SHP77 (cell line): ENCODE measurements around the gene TPCN1.
"Not testable (repeated sequence)": the region's sequence is repeated elsewhere in the genome, so short reads cannot be mapped to it uniquely, and the experiment has no call there.

Experiments used
- DNase-seq, 2 experiments: peaks; one replicate each; lab custom pipeline; 2025; lab: John Stamatoyannopoulos, UW

The TPCN1 gene

GRCh38 chr12:113196990-113197389, 24.3 kb upstream of the TPCN1 start:
- DNase-seq = peak; percentile 59 to 72

DNA sequence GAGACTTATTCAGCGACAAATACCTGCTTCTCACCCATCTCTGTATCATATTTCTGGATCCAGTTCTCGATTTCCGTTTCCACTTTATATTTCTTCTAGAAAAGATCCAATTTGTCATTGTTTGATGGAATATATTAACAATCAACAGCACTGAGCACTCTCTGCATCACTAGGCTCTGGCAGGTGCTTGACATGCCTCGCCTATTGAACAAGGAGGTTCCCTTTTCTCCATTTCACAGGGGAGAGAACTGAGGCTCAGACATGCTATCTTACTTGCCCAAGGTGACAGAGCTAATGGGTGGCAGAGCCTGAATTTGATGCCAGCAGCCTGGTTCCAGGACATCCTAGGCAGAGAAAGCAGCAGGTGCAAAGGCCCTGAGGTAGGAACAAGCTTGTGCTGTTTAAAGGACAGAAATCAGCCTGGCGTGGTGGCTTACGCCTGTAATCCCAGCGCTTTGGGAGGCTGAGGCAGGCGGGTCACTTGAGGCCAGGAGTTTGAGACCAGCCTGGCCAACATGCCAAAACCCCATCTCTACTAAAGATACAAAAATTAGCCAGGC, 23.7 kb upstream of the TPCN1 start:
- DNase-seq = no peak

DNA sequence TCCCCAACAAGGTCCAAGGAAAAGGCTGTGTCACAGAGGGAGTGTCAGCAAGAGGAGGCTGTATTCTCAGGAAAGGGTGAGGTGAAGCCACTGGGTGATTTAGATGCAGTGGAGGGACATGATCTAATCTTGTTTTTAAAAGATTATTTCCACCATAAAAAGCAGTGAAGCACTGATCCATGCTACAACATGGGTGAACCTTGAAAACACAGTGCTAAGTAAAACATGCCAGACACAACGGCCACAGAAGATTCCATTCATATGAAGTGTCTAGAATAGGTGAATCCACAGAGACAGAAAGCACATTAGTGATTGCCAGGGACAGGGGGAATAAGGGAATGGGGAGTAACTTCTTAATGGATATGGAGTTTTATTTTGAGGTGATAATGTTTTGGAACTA, 23.0 kb upstream of the TPCN1 start:
- DNase-seq = no peak

DNA sequence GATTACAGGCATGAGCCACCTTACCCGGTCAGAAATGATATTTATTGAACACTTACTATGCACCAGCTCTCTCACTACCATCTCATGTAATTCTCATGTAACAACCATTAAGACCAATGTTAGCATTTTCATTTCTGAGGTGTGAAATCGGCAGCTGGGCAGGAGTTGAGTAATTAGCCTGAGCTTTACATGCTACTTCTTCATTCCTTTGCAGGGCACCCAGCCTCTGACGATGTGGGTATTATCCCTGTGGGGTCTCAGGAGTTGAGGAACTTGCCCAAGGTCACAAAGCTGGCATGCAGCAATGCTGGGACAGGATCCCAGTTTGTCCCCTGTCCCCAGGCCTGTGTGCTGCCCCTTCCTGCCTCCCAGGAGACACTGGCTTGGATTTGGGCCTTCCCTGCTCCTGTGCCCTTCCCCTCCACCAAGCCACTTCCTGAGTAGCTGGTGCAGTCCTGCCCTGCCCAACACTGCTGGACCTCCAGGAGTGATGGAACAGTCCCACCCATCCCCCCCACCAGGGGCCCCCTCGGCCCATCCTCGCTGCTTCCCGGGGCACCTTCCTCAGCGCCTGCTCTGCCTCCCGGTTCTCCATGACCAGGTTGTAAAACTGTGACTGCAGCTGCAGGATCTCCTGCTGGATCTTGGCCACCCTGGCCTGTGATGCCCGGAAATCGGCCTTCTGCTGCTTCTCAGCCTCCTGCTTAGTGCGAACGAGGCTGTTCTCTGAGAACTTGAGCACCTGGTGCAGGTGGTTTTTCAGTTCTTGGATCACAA, 21.1 kb upstream of the TPCN1 start:
- DNase-seq = no peak

- DNase-seq = no peak
Observed at GRCh38 chr12:113201187-113202177, 19.8 kb upstream of the TPCN1 start.

DNA sequence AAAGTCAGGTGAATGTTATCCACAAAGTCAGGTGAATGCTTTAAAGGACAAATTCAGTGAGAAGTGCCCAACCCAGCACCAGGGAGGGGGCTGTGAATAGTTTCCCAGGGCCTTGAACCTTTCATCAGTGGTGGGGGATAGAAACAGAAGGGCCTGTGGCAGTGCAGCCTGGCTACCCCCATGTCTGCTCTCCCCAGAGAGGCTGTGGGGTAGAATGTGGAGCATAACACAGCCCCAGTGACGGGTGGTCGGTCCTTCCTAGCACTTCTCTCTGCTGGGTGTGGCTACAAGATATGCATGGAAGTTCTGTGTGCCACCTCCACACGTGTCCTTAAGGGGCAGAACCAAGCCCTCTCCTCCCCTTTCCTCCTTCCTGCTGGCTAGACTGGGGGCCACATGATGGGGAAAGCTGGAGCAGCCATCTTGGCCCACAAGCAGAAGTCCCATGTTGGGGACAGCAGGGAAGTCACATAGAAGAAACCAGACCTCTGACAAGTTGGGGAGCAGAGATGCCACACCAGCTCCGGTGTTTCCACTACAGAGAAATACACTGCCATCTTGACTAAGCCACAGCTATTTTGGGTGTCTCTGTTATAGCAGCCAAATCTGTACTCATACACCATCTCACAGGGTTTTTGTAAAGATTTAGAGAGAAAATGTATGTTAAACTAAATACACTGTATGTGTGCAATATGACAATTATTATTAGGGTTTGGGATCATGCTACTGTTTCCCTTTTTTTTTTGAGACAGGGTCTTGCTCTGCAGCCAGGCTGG, 18.8 kb upstream of the TPCN1 start:
- DNase-seq = no peak

- DNase-seq = no peak
Observed at GRCh38 chr12:113203852-113204760, 17.2 kb upstream of the TPCN1 start.

DNA sequence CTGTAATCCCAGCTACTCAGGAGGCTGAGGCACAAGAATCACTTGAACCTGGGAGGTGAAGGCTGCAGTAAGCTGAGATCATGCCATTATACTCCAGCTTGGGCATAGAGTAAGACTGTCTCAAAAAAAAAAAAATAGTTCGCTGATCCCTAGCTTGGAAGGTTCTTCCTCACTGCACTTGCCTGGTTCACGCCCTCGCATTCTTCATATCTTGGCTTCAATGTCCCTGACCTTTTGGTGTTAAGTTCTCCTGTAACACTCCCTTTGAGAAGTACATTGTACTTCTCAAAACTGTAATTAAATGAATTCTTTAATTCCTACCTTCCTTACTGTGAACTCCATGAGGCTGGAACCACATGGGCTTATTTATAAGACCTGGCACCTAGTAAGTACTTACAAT, 16.5 kb upstream of the TPCN1 start:
- DNase-seq = no peak

- not testable (repeated sequence) for DNase-seq
Observed at GRCh38 chr12:113206802-113207201, 14.5 kb upstream of the TPCN1 start.

DNA sequence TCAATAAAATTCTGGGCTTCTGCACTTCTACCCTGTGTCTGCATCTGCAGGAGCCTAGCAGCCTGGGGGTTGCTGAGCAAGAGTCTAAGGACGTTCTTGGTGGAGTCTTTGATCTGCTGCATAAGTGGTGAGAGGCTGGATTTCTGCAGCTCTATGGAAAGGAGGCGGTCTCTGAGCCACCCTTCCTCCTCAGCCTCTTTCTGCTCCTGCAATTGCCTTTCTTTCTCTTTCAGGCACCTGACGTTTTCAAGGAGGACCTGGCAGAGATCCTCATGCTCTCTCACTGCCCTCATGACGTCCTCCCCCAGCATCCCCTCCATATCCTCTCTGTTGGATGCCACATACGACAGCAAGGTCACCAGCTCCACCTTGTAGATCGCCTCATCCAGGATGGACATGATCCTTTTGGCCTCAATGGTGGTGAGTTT, 13.6 kb upstream of the TPCN1 start:
- DNase-seq = no peak

GRCh38 chr12:113208041-113208934, 13.0 kb upstream of the TPCN1 start:
- DNase-seq = no peak

DNA sequence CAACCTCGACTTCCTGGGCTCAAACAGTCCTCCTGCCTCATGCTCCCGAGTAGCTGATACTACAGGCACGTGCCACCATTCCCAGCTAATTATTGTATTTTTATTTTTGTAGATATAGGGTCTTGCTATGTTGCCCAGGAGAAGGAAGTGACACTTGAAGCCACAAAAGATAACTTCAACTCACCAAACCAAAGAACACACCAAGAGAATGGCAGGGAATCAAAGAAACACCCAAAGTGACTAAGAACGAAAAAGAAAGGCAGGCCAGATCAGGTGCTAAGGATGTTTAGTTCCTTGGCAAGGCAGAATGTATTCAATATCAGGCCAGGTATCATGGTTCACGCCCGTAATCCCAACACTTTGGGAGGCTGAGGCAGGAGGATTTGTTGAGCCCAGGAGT, 10.1 kb upstream of the TPCN1 start:
- no peak for DNase-seq

- DNase-seq = no peak
Observed at GRCh38 chr12:113214895-113215400, 6.3 kb upstream of the TPCN1 start.

- DNase-seq = no peak
Observed at GRCh38 chr12:113216027-113216426, 5.2 kb upstream of the TPCN1 start.

GRCh38 chr12:113220593-113221180, 577 bp upstream of the TPCN1 start:
- peak in 1 of 2 experiments; percentile 50 for DNase-seq

DNA sequence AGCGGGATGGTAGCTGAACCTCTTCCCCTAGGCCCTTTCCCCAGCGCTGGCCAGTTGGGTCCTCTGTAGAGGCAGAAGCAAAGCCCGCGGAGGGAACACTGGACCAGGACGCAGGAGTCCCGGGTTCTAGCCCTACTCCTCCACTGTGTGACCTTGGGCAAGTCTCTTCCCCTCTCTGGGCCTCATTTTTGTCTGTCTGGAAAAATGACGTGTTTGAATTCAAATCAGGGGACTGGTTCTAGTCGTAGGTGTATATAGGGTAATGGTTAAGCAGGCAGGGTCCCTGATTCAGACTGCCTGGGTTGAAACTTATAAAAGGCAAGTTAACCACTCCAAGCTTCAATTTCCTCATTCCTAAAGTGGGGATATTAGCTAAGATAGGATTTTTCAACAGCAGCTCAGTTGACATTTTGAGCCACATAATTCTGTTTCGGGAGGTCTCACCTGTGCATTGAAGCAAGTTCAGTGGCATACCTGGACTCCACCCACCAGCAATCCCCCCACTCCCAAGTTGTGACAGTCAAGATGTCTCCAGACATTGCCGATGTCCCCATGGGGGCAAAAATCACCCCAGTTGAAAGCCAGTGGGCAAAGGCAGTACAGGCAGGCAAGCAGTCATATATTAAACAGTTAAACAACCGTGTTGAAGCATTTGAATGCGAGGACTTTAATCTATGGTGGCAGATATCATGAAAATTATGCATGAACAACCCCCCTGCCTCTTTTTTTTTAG, 899 bp downstream of the TPCN1 start:
- DNase-seq = peak in 1 of 2 experiments; percentile 15

- DNase-seq = peak; percentile 81 to 89
Observed at GRCh38 chr12:113222730-113223531, 1.7 kb downstream of the TPCN1 start.
